A549 (cell line): ENCODE data around the gene AKAP9. TPM values are rescaled to one million over a fixed set of nuclear protein-coding genes. Genes with fewer than 3 reads are reported as not detected.
A peak's percentile ranks its signal among the peaks of the same experiment; 100 is the strongest.

ENCODE experiments used
- ATAC-seq, 2 experiments: fragments of 200-7000 bp in 1 of 2; fragments of >200 bp in 1 of 2; cut with Nextera tagmentation in 1 of 2; cut with Tn5 transposase in 1 of 2; 3 replicates each; pipeline versions ENCODE4 v1.8.0 to v1.9.1; 2018 to 2020; ENCODE audit warnings: mild to moderate bottlenecking in 1 of 2, moderate library complexity in 1 of 2
- CTCF ChIA-PET: fragments of 300-600 bp; sonication (Branson Sonifier 250); formaldehyde crosslinking; extraction: SDS; loops from one replicate; lab custom pipeline; 2021; ENCODE audit warnings: antibody characterized with exemption, inconsistent platforms; lab: Yijun Ruan, JAX
- POLR2A ChIA-PET: fragments of 350-600 bp; formaldehyde crosslinking; extraction: SDS; loops from one replicate; lab custom pipeline; 2021; ENCODE audit warnings: antibody characterized with exemption, inconsistent platforms; lab: Yijun Ruan, JAX
- DNase-seq, 2 experiments: peaks; one replicate each; pipeline versions ENCODE4 v3.0.0 to v3.0.0-alpha.2; 2011 to 2016; ENCODE audit warnings: low read depth in 1 of 2, low spot score in 1 of 2
- FAIRE-seq: peaks from 2 replicates; lab custom pipeline; 2011; peaks lifted over from hg19 to GRCh38; lab: Jason Lieb, UNC
- H3K27ac ChIP-seq, 2 experiments: fragments of >200 bp; sonication (Bioruptor Twin); formaldehyde crosslinking; 3 replicates each; pipeline ENCODE4 v1.5.1; 2016 to 2017
- H3K4me1 ChIP-seq: fragments of >200 bp; sonication (Bioruptor Twin); formaldehyde crosslinking; 3 replicates; pipeline ENCODE4 v1.6.1; 2016
- H3K4me2 ChIP-seq: fragments of >200 bp; sonication (Bioruptor Twin); formaldehyde crosslinking; 3 replicates; pipeline ENCODE4 v1.6.1; 2016
- H3K4me3 ChIP-seq: fragments of >200 bp; sonication (Bioruptor Twin); formaldehyde crosslinking; 3 replicates; pipeline ENCODE4 v1.5.1; 2016
- H3K9me3 ChIP-seq: fragments of >200 bp; sonication (Bioruptor Twin); formaldehyde crosslinking; 3 replicates; pipeline ENCODE4 v1.6.1; 2016
- CBX2 ChIP-seq: fragments of 200-600 bp; sonication (generic); IDR thresholded peaks from 2 replicates; pipeline ENCODE4 v1.6.1; 2016; ENCODE audit warnings: low read depth, mild to moderate bottlenecking, borderline replicate concordance
- FOSB ChIP-seq: fragments of 250-450 bp; sonication (Bioruptor Pico); IDR thresholded peaks from 2 replicates; pipeline ENCODE4 v1.5.0; 2020; ENCODE audit warnings: mild to moderate bottlenecking, moderate library complexity
- FOXS1 ChIP-seq: fragments of 250-450 bp; sonication (Bioruptor Pico); IDR thresholded peaks from 2 replicates; pipeline ENCODE4 v1.5.0; 2020; ENCODE audit warnings: mild to moderate bottlenecking, moderate library complexity
- HDAC2 ChIP-seq: fragments of 200-600 bp; sonication (generic); IDR thresholded peaks from 2 replicates; pipeline ENCODE4 v1.6.1; 2016
- JUNB ChIP-seq: fragments of >200 bp; sonication (Bioruptor Twin); formaldehyde crosslinking; IDR thresholded peaks from 2 replicates; pipeline ENCODE4 v1.6.1; 2016
- MAFK ChIP-seq: fragments of 450-650 bp; IDR thresholded peaks from 2 replicates; pipeline ENCODE4 v1.6.1; 2014; ENCODE audit not compliant: partially characterized antibody
- MAX ChIP-seq: IDR thresholded peaks from 2 replicates; pipeline ENCODE4 v1.6.1; 2012
- MAZ ChIP-seq: fragments of 150-350 bp; IDR thresholded peaks from 2 replicates; pipeline ENCODE4 v1.6.1; 2014; ENCODE audit warnings: antibody characterized with exemption, low read depth, low read length, borderline replicate concordance
- MYC ChIP-seq: IDR thresholded peaks from 2 replicates; pipeline ENCODE4 v1.6.1; 2012; ENCODE audit warnings: mild to moderate bottlenecking, inconsistent platforms, low read length, improper control_type of control experiment, borderline replicate concordance
- NFE2L2 ChIP-seq: fragments of 150-350 bp; conservative IDR thresholded peaks from 2 replicates; pipeline ENCODE4 v1.6.1; 2014; ENCODE audit warnings: low read length
- NPAS2 ChIP-seq: fragments of 250-450 bp; sonication (Bioruptor Pico); IDR thresholded peaks from 2 replicates; pipeline ENCODE4 v1.8.0; 2022; ENCODE audit warnings: mild to moderate bottlenecking, moderate library complexity, borderline replicate concordance
- NR3C1 ChIP-seq: fragments of >200 bp; sonication (Bioruptor Twin); formaldehyde crosslinking; IDR thresholded peaks from 3 replicates; pipeline ENCODE4 v1.6.1; 2017
- PHF8 ChIP-seq: fragments of 200-600 bp; sonication (generic); IDR thresholded peaks from 2 replicates; pipeline ENCODE4 v1.6.1; 2016; ENCODE audit warnings: low read depth, mild to moderate bottlenecking, antibody characterized with exemption, moderate library complexity, borderline replicate concordance
- RARB ChIP-seq: fragments of 250-450 bp; sonication (Bioruptor Pico); IDR thresholded peaks from 2 replicates; pipeline ENCODE4 v1.8.0; 2021; ENCODE audit warnings: mild to moderate bottlenecking, moderate library complexity
- RCOR1 ChIP-seq: fragments of 150-350 bp; IDR thresholded peaks from 2 replicates; pipeline ENCODE4 v1.6.1; 2014; ENCODE audit warnings: antibody characterized with exemption, low read length, low read depth
- REST ChIP-seq: fragments of 200-600 bp; sonication (generic); IDR thresholded peaks from 2 replicates; pipeline ENCODE4 v1.6.1; 2016; ENCODE audit warnings: antibody characterized with exemption, mild to moderate bottlenecking, moderate library complexity
- RFX5 ChIP-seq: fragments of 450-650 bp; IDR thresholded peaks from 2 replicates; pipeline ENCODE4 v1.7.1; 2014; ENCODE audit warnings: antibody characterized with exemption, mild to moderate bottlenecking, moderate library complexity
- TP53 ChIP-seq: fragments of 250-450 bp; sonication (Bioruptor Pico); IDR thresholded peaks from 2 replicates; pipeline ENCODE4 v1.5.0; 2021; ENCODE audit warnings: mild to moderate bottlenecking, moderate library complexity
- USF2 ChIP-seq: fragments of 450-650 bp; IDR thresholded peaks from 2 replicates; pipeline ENCODE4 v1.6.1; 2014; ENCODE audit warnings: antibody characterized with exemption
- ZFP36 ChIP-seq: fragments of 450-650 bp; IDR thresholded peaks from 2 replicates; pipeline ENCODE4 v1.6.1; 2014; ENCODE audit warnings: borderline replicate concordance; ENCODE audit not compliant: partially characterized antibody
- WGBS: methylation state at CpG from one replicate; pipeline ENCODE4 v1.1.6; 2017; ENCODE audit errors: missing lambda C conversion rate; 5-methylcytosine and 5-hydroxymethylcytosine counted together
- polyA plus RNA-seq, 4 experiments: library from polyadenylated mRNA; depleted of rRNA in 3 of 4; stranded (reverse); fragments of >200 nt; fragmentation: RNase III in 1 of 4; extraction: RNeasy Plus Mini Kit Qiagen cat#74134 plus additional on column Dnase treatment in 1 of 4; gene quantifications; 2 replicates in 3 of 4; 3 replicates in 1 of 4; pipeline ENCODE4 v1.2.3, GENCODE V29; 2011 to 2017

The AKAP9 gene
- polyA plus RNA-seq, 2 of the 4 experiments (the other 2 are of a cell fraction) = 11.7 to 32.3 TPM

GRCh38 chr7:91898240-91898992, 42.2 kb upstream of the AKAP9 start:
- Histone ChIP-seq H3K9me3 (no peaks in the 10 kb centered on the region), H3K4me3 (no peak overlapping the region), H3K4me1 (no peaks in the 10 kb centered on the region), H3K4me2 (no peak overlapping the region)
- FAIRE-seq = no peak
- ATAC-seq = no peak
- no peak for TF ChIP-seq MYC
- no peak for TF ChIP-seq REST
- TF ChIP-seq, all 56 proteins: peak for 0
- POLR2A ChIA-PET = no interaction called here
- no peak overlapping the region for H3K27ac ChIP-seq
- CTCF ChIA-PET = no interaction called here
- DNase-seq = no peak
- 38% methylated on average over 10 of the region's 10 CpGs for WGBS

GRCh38 chr7:91899563-91899962, 41.1 kb upstream of the AKAP9 start:
- CTCF ChIA-PET = no interaction called here
- POLR2A ChIA-PET = no interaction called here
- Histone ChIP-seq H3K9me3 (no peaks in the 10 kb centered on the region), H3K27ac (no peak overlapping the region), H3K4me1 (no peaks in the 10 kb centered on the region), H3K4me3 (no peak overlapping the region), H3K4me2 (no peak overlapping the region)
- TF ChIP-seq MAFK (peak; percentile 45), JUNB (no peak)
- DNase-seq = no peak
- WGBS = 63% methylated on average over 1 of the region's 1 CpG
- ATAC-seq = no peak
- FAIRE-seq = no peak

- no peak overlapping the region for H3K27ac ChIP-seq
- no peak for TF ChIP-seq MAZ
- TF ChIP-seq RARB = no peak
- no peak for TF ChIP-seq FOSB (CRISPR knock-in tag)
- no peak for TF ChIP-seq PHF8
- TF ChIP-seq FOXS1 (CRISPR knock-in tag) = no peak
- no peak for TF ChIP-seq RFX5
- TF ChIP-seq MAX = no peak
- no peak for TF ChIP-seq CBX2
- TF ChIP-seq NPAS2 (CRISPR knock-in tag) = no peak
- no peak for TF ChIP-seq RCOR1
- no peak for TF ChIP-seq ZFP36
- no peak for TF ChIP-seq HDAC2
- no peak for TF ChIP-seq NFE2L2
- no peak for TF ChIP-seq USF2
- no peak for TF ChIP-seq NR3C1
- no peak for TF ChIP-seq TP53 (CRISPR knock-in tag)
- DNase-seq (no peak), ATAC-seq (no peak), FAIRE-seq (no peak)
- no peaks in the 10 kb centered on the region for H3K4me1 ChIP-seq
- H3K9me3 ChIP-seq = no peaks in the 10 kb centered on the region
- CTCF ChIA-PET = interaction anchor here (0.7 to 1.0 kb wide), 2 partner anchors 29 to 35 kb away, joined by 3 to 4 read pairs; no protein-coding TSS in a partner anchor
- POLR2A ChIA-PET = no interaction called here
- WGBS = 6% methylated on average over 1 of the region's 1 CpG
- no peak overlapping the region for H3K4me2 ChIP-seq
- no peak overlapping the region for H3K4me3 ChIP-seq
Observed at GRCh38 chr7:91910171-91910570, 30.5 kb upstream of the AKAP9 start.
